ENCODE results near the gene SACM1L.
"Not testable (repeated sequence)": the region's sequence is repeated elsewhere in the genome, so short reads cannot be mapped to it uniquely, and the experiment has no call there.

DNA sequence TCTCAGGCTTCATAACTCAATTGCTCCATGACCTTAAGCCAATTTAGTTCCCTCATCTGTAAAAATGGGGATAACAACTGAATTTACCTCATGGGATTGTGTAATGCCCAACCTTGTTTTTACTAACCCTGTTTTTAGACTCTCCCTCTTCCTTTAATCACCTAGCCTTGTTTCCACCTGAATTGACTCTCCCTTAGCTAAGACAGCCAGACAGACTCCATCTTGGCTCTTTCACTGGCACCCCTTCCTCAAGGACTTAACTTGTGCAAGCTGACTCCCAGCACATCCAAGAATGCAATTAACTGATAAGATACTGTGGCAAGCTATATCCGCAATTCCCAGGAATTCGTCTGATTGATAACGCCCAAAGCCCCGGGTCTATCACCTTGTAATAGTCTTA is 3.5 kb upstream of the SACM1L start:
- TF ChIP-seq, protein P1, sequence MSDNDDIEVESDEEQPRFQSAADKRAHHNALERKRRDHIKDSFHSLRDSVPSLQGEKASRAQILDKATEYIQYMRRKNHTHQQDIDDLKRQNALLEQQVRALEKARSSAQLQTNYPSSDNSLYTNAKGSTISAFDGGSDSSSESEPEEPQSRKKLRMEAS (IDR thresholded peaks at IDR 0.05) = not testable (repeated sequence)
- not testable (repeated sequence) for TF ChIP-seq POLR2A (IDR thresholded peaks at IDR 0.05; ENCODE audit: control extremely low read depth in 1 of 2, low read depth in 2 of 2, low read length in 2 of 2); EZH2 (IDR thresholded peaks at IDR 0.05; ENCODE audit: low read depth, low read length, severe bottlenecking); CEBPB (IDR thresholded peaks at IDR 0.05; ENCODE audit: low read depth, low read length); RNF2 (IDR thresholded peaks at IDR 0.05; ENCODE audit: borderline replicate concordance, low read depth, low read length, missing control alignments, poor library complexity, severe bottlenecking); RAD21 (IDR thresholded peaks at IDR 0.05 in 1 of 2, conservative IDR thresholded peaks at IDR 0.05 in 1 of 2; ENCODE audit: low read depth in 2 of 2, low read length in 2 of 2); MAFK (IDR thresholded peaks at IDR 0.05; ENCODE audit: low read depth, low read length); TBP (IDR thresholded peaks at IDR 0.05; ENCODE audit: low read depth, low read length); SAP30 (IDR thresholded peaks at IDR 0.05; ENCODE audit: insufficient read depth, insufficient replicate concordance, low read length); POU5F1 (IDR thresholded peaks at IDR 0.05; ENCODE audit: low read depth, low read length)
- TF ChIP-seq, protein P2, sequence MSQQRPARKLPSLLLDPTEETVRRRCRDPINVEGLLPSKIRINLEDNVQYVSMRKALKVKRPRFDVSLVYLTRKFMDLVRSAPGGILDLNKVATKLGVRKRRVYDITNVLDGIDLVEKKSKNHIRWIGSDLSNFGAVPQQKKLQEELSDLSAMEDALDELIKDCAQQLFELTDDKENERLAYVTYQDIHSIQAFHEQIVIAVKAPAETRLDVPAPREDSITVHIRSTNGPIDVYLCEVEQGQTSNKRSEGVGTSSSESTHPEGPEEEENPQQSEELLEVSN (IDR thresholded peaks at IDR 0.05) = not testable (repeated sequence)
- TF ChIP-seq, protein P3, sequence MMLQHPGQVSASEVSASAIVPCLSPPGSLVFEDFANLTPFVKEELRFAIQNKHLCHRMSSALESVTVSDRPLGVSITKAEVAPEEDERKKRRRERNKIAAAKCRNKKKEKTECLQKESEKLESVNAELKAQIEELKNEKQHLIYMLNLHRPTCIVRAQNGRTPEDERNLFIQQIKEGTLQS (IDR thresholded peaks at IDR 0.05; ENCODE audit: insufficient read depth, low read depth, low read length) = not testable (repeated sequence)
- TF ChIP-seq, protein P4, sequence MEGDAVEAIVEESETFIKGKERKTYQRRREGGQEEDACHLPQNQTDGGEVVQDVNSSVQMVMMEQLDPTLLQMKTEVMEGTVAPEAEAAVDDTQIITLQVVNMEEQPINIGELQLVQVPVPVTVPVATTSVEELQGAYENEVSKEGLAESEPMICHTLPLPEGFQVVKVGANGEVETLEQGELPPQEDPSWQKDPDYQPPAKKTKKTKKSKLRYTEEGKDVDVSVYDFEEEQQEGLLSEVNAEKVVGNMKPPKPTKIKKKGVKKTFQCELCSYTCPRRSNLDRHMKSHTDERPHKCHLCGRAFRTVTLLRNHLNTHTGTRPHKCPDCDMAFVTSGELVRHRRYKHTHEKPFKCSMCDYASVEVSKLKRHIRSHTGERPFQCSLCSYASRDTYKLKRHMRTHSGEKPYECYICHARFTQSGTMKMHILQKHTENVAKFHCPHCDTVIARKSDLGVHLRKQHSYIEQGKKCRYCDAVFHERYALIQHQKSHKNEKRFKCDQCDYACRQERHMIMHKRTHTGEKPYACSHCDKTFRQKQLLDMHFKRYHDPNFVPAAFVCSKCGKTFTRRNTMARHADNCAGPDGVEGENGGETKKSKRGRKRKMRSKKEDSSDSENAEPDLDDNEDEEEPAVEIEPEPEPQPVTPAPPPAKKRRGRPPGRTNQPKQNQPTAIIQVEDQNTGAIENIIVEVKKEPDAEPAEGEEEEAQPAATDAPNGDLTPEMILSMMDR (IDR thresholded peaks at IDR 0.05; ENCODE audit: control extremely low read depth in 1 of 3, insufficient read depth in 1 of 3, low read depth in 1 of 3, low read length in 3 of 3) = not testable (repeated sequence)

Measured in H1 (cell line).